Bronchial epithelial cell (primary cell): Measurements from ENCODE around the gene OLIG1. TPM values are rescaled to one million over a fixed set of nuclear protein-coding genes. Genes with fewer than 3 reads are reported as not detected.
A peak's percentile ranks its signal among the peaks of the same experiment; 100 is the strongest.

Source experiments
- DNase-seq: peaks from one replicate; pipeline ENCODE4 v3.0.0-alpha.2; 2010; ENCODE audit warnings: low read depth
- FAIRE-seq: peaks from 2 replicates; lab custom pipeline; 2011; peaks lifted over from hg19 to GRCh38; lab: Jason Lieb, UNC
- H3K27me3 ChIP-seq: 2 replicates; pipeline ENCODE4 v1.5.1; 2011; ENCODE audit warnings: low read length; ENCODE audit not compliant: control insufficient read depth, insufficient read depth
- H3K36me3 ChIP-seq: 2 replicates; pipeline ENCODE4 v1.5.1; 2011; ENCODE audit warnings: low read length; ENCODE audit not compliant: control insufficient read depth, insufficient read depth
- H3K4me3 ChIP-seq: 2 replicates; pipeline ENCODE4 v1.5.1; 2011; ENCODE audit warnings: mild to moderate bottlenecking, low read depth, low read length, control low read depth
- CTCF ChIP-seq: IDR thresholded peaks from 2 replicates; pipeline ENCODE4 v1.5.1; 2011; ENCODE audit warnings: mild to moderate bottlenecking, moderate library complexity, low read length, control low read depth, inconsistent platforms; ENCODE audit not compliant: insufficient read depth, severe bottlenecking
- total RNA-seq: library from RNA; depleted of rRNA; stranded (reverse); fragments of >200 nt; gene quantifications from 2 replicates; pipeline ENCODE4 v1.2.1, GENCODE V29; 2014

The OLIG1 gene
- total RNA-seq, 1 donor from 2014 or later: not detected

- Histone ChIP-seq H3K4me3 (no peak overlapping the region), H3K27me3 (peaks cover 18% of the 10 kb centered on the region), H3K36me3 (no peaks in the 10 kb centered on the region)
- DNase-seq: no peak
- no peak for FAIRE-seq
- TF ChIP-seq CTCF: no peak
Measured at GRCh38 chr21:33110340-33110715, 40.4 kb downstream of the OLIG1 start.

- no peak for FAIRE-seq
Measured at GRCh38 chr21:33111577-33111976, 41.6 kb downstream of the OLIG1 start.

GRCh38 chr21:33112151-33112550 lies 42.2 kb downstream of the OLIG1 start:
- H3K4me3 ChIP-seq: no peak overlapping the region
- no peaks in the 10 kb centered on the region for H3K36me3 ChIP-seq
- TF ChIP-seq CTCF: no peak
- no peak for DNase-seq
- peak; percentile 75 for FAIRE-seq
- H3K27me3 ChIP-seq: peaks cover 18% of the 10 kb centered on the region

More at GRCh38 chr21:33111577-33111976, 41.6 kb downstream of the OLIG1 start:
- no peak for DNase-seq
- no peak overlapping the region for H3K4me3 ChIP-seq
- no peak for TF ChIP-seq CTCF
- peaks cover 18% of the 10 kb centered on the region for H3K27me3 ChIP-seq
- no peaks in the 10 kb centered on the region for H3K36me3 ChIP-seq

GRCh38 chr21:33112681-33113080 lies 42.7 kb downstream of the OLIG1 start:
- peaks cover 18% of the 10 kb centered on the region for H3K27me3 ChIP-seq
- H3K36me3 ChIP-seq: no peaks in the 10 kb centered on the region
- no peak overlapping the region for H3K4me3 ChIP-seq
- DNase-seq: no peak
- FAIRE-seq: no peak
- no peak for TF ChIP-seq CTCF

- no peaks in the 10 kb centered on the region for H3K36me3 ChIP-seq
- DNase-seq: no peak
- H3K27me3 ChIP-seq: peaks cover 18% of the 10 kb centered on the region
- no peak for FAIRE-seq
- H3K4me3 ChIP-seq: no peak overlapping the region
- TF ChIP-seq CTCF: no peak
Measured at GRCh38 chr21:33113131-33113530, 43.2 kb downstream of the OLIG1 start.

- no peak for TF ChIP-seq CTCF
- DNase-seq (no peak), FAIRE-seq (no peak)
- Histone ChIP-seq H3K36me3 (no peaks in the 10 kb centered on the region), H3K4me3 (no peak overlapping the region), H3K27me3 (peaks cover 15% of the 10 kb centered on the region)
Measured at GRCh38 chr21:33114276-33114675, 44.3 kb downstream of the OLIG1 start.
